ENCODE measurements around the gene SUPT4H1. TPM values are rescaled to one million over a fixed set of nuclear protein-coding genes. Genes with fewer than 3 reads are reported as not detected.

SUPT4H1 gene
- total RNA-seq, 2 donors from 2014 or later, result 44.8 to 70.0 TPM

- Histone ChIP-seq H3K27ac (no peak overlapping the region), H3K27me3 (replicated peaks; ENCODE audit: insufficient read depth) (no peaks in the 10 kb centered on the region), H3K36me3 (no peaks in the 10 kb centered on the region), H3K9me3 (no peaks in the 10 kb centered on the region), H3K4me3 (no peak overlapping the region), H3K4me1 (replicated peaks) (peaks cover 40% of the 10 kb centered on the region)
- no peak for DNase-seq (ENCODE audit: low spot score)
- no peak for TF ChIP-seq POLR2AphosphoS5 (IDR thresholded peaks at IDR 0.05)
- TF ChIP-seq POLR2A (IDR thresholded peaks at IDR 0.05), result no peak
- TF ChIP-seq, protein P1, sequence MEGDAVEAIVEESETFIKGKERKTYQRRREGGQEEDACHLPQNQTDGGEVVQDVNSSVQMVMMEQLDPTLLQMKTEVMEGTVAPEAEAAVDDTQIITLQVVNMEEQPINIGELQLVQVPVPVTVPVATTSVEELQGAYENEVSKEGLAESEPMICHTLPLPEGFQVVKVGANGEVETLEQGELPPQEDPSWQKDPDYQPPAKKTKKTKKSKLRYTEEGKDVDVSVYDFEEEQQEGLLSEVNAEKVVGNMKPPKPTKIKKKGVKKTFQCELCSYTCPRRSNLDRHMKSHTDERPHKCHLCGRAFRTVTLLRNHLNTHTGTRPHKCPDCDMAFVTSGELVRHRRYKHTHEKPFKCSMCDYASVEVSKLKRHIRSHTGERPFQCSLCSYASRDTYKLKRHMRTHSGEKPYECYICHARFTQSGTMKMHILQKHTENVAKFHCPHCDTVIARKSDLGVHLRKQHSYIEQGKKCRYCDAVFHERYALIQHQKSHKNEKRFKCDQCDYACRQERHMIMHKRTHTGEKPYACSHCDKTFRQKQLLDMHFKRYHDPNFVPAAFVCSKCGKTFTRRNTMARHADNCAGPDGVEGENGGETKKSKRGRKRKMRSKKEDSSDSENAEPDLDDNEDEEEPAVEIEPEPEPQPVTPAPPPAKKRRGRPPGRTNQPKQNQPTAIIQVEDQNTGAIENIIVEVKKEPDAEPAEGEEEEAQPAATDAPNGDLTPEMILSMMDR (IDR thresholded peaks at IDR 0.05), result no peak
- 71% methylated on average over 3 of the region's 3 CpGs for WGBS
- intact Hi-C loops (cut with DNase I), result no loop called here
Measured at GRCh38 chr17:58384897-58385296, 32.9 kb upstream of the SUPT4H1 start.

DNA sequence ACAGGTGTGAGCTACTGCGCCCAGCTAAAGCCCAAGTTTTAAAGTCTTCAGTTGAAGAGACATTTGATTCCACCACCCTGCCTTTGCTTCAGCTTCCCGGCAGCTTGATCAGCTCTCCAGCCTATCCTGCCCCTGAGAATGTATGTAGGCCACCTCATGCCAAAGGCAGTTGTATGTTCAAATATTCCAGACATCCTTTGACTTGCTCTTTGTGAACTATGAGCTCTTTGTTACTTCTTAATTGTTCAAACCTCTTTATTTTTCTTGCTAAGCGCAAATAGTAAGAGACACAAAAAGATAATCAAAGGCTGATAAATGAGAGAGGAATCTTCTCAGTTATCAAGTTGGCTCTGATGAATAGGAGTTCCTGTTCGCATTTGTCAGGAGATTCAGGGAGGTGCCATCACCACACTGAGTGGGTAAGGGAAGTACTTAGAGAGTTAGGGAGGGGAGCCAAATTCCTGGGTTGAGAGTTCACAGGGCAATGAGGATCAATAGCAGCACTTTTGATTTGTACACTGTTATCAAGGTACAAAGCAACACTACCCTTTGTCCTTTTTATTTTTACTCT lies 32.0 kb upstream of the SUPT4H1 start:
- H3K36me3 ChIP-seq, result no peaks in the 10 kb centered on the region
- TF ChIP-seq, protein P1 (IDR thresholded peaks at IDR 0.05), result no peak
- TF ChIP-seq POLR2AphosphoS5 (IDR thresholded peaks at IDR 0.05), result no peak
- TF ChIP-seq POLR2A (IDR thresholded peaks at IDR 0.05), result no peak
- H3K9me3 ChIP-seq, result no peaks in the 10 kb centered on the region
- no peak overlapping the region for H3K27ac ChIP-seq
- 50% methylated on average over 4 of the region's 4 CpGs for WGBS
- peaks cover 34% of the 10 kb centered on the region for H3K4me1 ChIP-seq (replicated peaks)
- no peak for DNase-seq (ENCODE audit: low spot score)
- no peaks in the 10 kb centered on the region for H3K27me3 ChIP-seq (replicated peaks; ENCODE audit: insufficient read depth)
- no peak overlapping the region for H3K4me3 ChIP-seq
- intact Hi-C loops (cut with DNase I), result no loop called here

- Histone ChIP-seq H3K36me3 (no peaks in the 10 kb centered on the region), H3K4me3 (no peak overlapping the region), H3K27me3 (replicated peaks; ENCODE audit: insufficient read depth) (no peaks in the 10 kb centered on the region), H3K4me1 (replicated peaks) (peaks cover 25% of the 10 kb centered on the region), H3K27ac (peak overlapping the region in 1 of 2 donors; percentile 22), H3K9me3 (no peaks in the 10 kb centered on the region)
- TF ChIP-seq, protein P1 (IDR thresholded peaks at IDR 0.05), result no peak
- WGBS, result 61% methylated on average over 1 of the region's 1 CpG
- no peak for DNase-seq (ENCODE audit: low spot score)
- intact Hi-C loops (cut with DNase I), result no loop called here
Measured at GRCh38 chr17:58382872-58383242, 30.9 kb upstream of the SUPT4H1 start.

- Histone ChIP-seq H3K4me1 (replicated peaks) (peaks cover 25% of the 10 kb centered on the region), H3K9me3 (no peaks in the 10 kb centered on the region), H3K36me3 (no peaks in the 10 kb centered on the region), H3K27me3 (replicated peaks; ENCODE audit: insufficient read depth) (no peaks in the 10 kb centered on the region), H3K27ac (peak overlapping the region in 1 of 2 donors; percentile 6), H3K4me3 (no peak overlapping the region)
- DNase-seq (ENCODE audit: low spot score), result no peak
- TF ChIP-seq POLR2AphosphoS5 (IDR thresholded peaks at IDR 0.05) (no peak), POLR2A (IDR thresholded peaks at IDR 0.05) (no peak)
- TF ChIP-seq, protein P1 (IDR thresholded peaks at IDR 0.05), result no peak
- intact Hi-C loops (cut with DNase I), result no loop called here
- 26% methylated on average over 4 of the region's 4 CpGs for WGBS
Measured at GRCh38 chr17:58382108-58382871, 30.3 kb upstream of the SUPT4H1 start.
